ENCODE results near the gene ATP2C2.

ATP2C2 gene

DNA sequence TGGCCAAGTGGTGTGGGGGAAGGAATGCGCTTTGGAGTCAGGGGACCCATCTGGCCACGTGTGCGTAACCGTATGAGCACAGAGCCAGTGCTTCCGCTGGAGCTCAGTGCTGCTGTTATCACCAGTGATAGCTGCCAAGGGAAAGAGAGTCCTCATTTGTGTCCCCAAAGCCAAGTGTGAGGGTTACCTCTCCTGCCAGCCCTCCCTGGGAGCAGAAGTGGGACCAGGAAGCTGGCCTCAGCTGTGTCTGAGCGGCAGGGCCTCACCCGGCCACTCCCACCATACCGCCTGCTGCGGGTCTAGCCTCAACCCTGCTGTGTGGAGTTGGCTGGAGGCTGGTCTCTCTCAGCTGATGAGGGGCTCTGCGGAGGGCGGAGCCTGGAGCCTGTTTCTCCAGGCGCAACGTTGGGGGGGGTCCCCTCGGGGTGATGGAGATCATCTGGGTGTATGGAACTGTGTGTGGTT, 91.6 kb downstream of the ATP2C2 start:
- peak in 1 of 2 donors; percentile 51 for DNase-seq
- TF ChIP-seq CTCF (IDR thresholded peaks at IDR 0.05), result no peak
- Histone ChIP-seq H3K36me3 (peaks cover 0 to 44% (median 8%) of the 10 kb centered on the region in 3 donors), H3K9me3 (no peaks in the 10 kb centered on the region), H3K4me1 (no peaks in the 10 kb centered on the region), H3K27me3 (no peaks in the 10 kb centered on the region), H3K4me3 (no peak overlapping the region), H3K27ac (no peak overlapping the region)
- intact Hi-C loops (cut with DNase I; ENCODE audit: low total_unique reads), result no loop called here

- DNase-seq, result peak in 1 of 2 donors; percentile 50
- intact Hi-C loops (cut with DNase I; ENCODE audit: low total_unique reads), result no loop called here
Measured at GRCh38 chr16:84460406-84461028, 92.2 kb downstream of the ATP2C2 start.

GRCh38 chr16:84461029-84461412, 92.7 kb downstream of the ATP2C2 start:
- Histone ChIP-seq H3K4me1 (no peaks in the 10 kb centered on the region), H3K4me3 (no peak overlapping the region), H3K36me3 (peaks cover 0 to 48% (median 12%) of the 10 kb centered on the region in 3 donors), H3K27ac (no peak overlapping the region), H3K27me3 (no peaks in the 10 kb centered on the region), H3K9me3 (no peaks in the 10 kb centered on the region)
- TF ChIP-seq CTCF (IDR thresholded peaks at IDR 0.05), result no peak
- peak in 1 of 2 donors; percentile 45 for DNase-seq
- intact Hi-C loops (cut with DNase I; ENCODE audit: low total_unique reads), result no loop called here

More at GRCh38 chr16:84460406-84461028, 92.2 kb downstream of the ATP2C2 start:
- Histone ChIP-seq H3K27me3 (no peaks in the 10 kb centered on the region), H3K4me1 (no peaks in the 10 kb centered on the region), H3K27ac (no peak overlapping the region), H3K36me3 (peaks cover 0 to 48% (median 8%) of the 10 kb centered on the region in 3 donors), H3K9me3 (no peaks in the 10 kb centered on the region), H3K4me3 (no peak overlapping the region)
- no peak for TF ChIP-seq CTCF (IDR thresholded peaks at IDR 0.05)

- Histone ChIP-seq H3K9me3 (peaks cover 0 to 2% (median 0%) of the 10 kb centered on the region in 3 donors), H3K27ac (no peak overlapping the region), H3K36me3 (peaks cover 2 to 49% (median 18%) of the 10 kb centered on the region in 3 donors), H3K4me1 (no peaks in the 10 kb centered on the region), H3K27me3 (no peaks in the 10 kb centered on the region), H3K4me3 (no peak overlapping the region)
- TF ChIP-seq CTCF (IDR thresholded peaks at IDR 0.05), result no peak
- peak in 1 of 2 donors; percentile 49 for DNase-seq
- intact Hi-C loops (cut with DNase I; ENCODE audit: low total_unique reads), result no loop called here
Measured at GRCh38 chr16:84461413-84462295, 93.3 kb downstream of the ATP2C2 start.

- no peak for TF ChIP-seq CTCF (IDR thresholded peaks at IDR 0.05)
- Histone ChIP-seq H3K4me3 (no peak overlapping the region), H3K27me3 (no peaks in the 10 kb centered on the region), H3K4me1 (no peaks in the 10 kb centered on the region), H3K36me3 (peaks cover 11 to 57% (median 26%) of the 10 kb centered on the region in 3 donors), H3K27ac (no peak overlapping the region), H3K9me3 (peaks cover 0 to 7% (median 3%) of the 10 kb centered on the region in 3 donors)
- peak; percentile 13 to 58 for DNase-seq
- intact Hi-C loops (cut with DNase I; ENCODE audit: low total_unique reads), result no loop called here
Measured at GRCh38 chr16:84462296-84463210, 94.2 kb downstream of the ATP2C2 start.

Data from tibial artery (tissue), 4 donors.